PC-3 (cell line): ENCODE results near the gene ST3GAL3. TPM values are rescaled to one million over a fixed set of nuclear protein-coding genes. Genes with fewer than 3 reads are reported as not detected.
A peak's percentile ranks its signal among the peaks of the same experiment; 100 is the strongest.

Experiments
- ATAC-seq: fragments of 200-7000 bp; cut with Tn5 transposase; 2 replicates; pipeline ENCODE4 v1.9.1; 2020; ENCODE audit warnings: mild to moderate bottlenecking, moderate library complexity
- BruUV-seq: library from RNA; stranded (reverse); fragments of 400-500 nt; replicated peaks from 2 replicates; lab custom pipeline; 2021; lab: Mats Ljungman, UMichigan
- CTCF ChIA-PET: fragments of 300-600 bp; sonication (Branson Sonifier 250); formaldehyde crosslinking; loops from one replicate; lab custom pipeline; 2022; ENCODE audit warnings: antibody characterized with exemption; lab: Charles Lee
- POLR2A ChIA-PET: fragments of 300-600 bp; sonication (Branson Sonifier 250); formaldehyde crosslinking; loops from one replicate; lab custom pipeline; 2022; ENCODE audit warnings: antibody characterized with exemption; ENCODE audit not compliant: unreplicated experiment; lab: Charles Lee
- DNase-seq: peaks from one replicate; pipeline ENCODE4 v3.0.0-alpha.2; 2015
- H2AFZ ChIP-seq: fragments of 300-600 bp; sonication (generic); 2 replicates; pipeline ENCODE4 v1.6.0; 2016; ENCODE audit warnings: antibody characterized with exemption, low read length
- H3F3A ChIP-seq: fragments of 300-600 bp; sonication (generic); one replicate; pipeline ENCODE4 v1.6.0; 2017; ENCODE audit warnings: antibody characterized with exemption, low read length, control low read depth, mild to moderate bottlenecking; ENCODE audit not compliant: unreplicated experiment
- H3K27ac ChIP-seq: fragments of 300-600 bp; sonication (generic); 2 replicates; pipeline ENCODE4 v1.5.1; 2016; ENCODE audit warnings: mild to moderate bottlenecking, low read length
- H3K27me3 ChIP-seq: fragments of 300-600 bp; sonication (generic); 2 replicates; pipeline ENCODE4 v1.6.1; 2016; ENCODE audit warnings: low read length, mixed read lengths
- H3K36me3 ChIP-seq: fragments of 300-600 bp; sonication (generic); 2 replicates; pipeline ENCODE4 v1.6.1; 2016; ENCODE audit warnings: low read depth, mixed run types, low read length, mixed read lengths
- H3K4me1 ChIP-seq: fragments of 300-600 bp; sonication (generic); 2 replicates; pipeline ENCODE4 v1.5.1; 2016; ENCODE audit warnings: low read length; ENCODE audit not compliant: insufficient read depth
- H3K4me2 ChIP-seq: fragments of 300-600 bp; sonication (generic); 2 replicates; pipeline ENCODE4 v1.6.0; 2016; ENCODE audit warnings: low read length
- H3K4me3 ChIP-seq: fragments of 300-600 bp; sonication (generic); 2 replicates; pipeline ENCODE4 v1.5.1; 2016; ENCODE audit warnings: mild to moderate bottlenecking, low read length, mixed read lengths
- H3K79me2 ChIP-seq: fragments of 300-600 bp; sonication (generic); 2 replicates; pipeline ENCODE4 v1.6.1; 2017; ENCODE audit warnings: low read length, mixed read lengths
- H3K9ac ChIP-seq: fragments of 300-600 bp; sonication (generic); 2 replicates; pipeline ENCODE4 v1.6.0; 2016; ENCODE audit warnings: mild to moderate bottlenecking, low read length
- H3K9me2 ChIP-seq: fragments of 300-600 bp; sonication (generic); replicated peaks from 2 replicates; pipeline ENCODE4 v1.6.1; 2016; ENCODE audit warnings: mixed run types, low read length, mixed read lengths
- H3K9me3 ChIP-seq: fragments of 300-600 bp; sonication (generic); 2 replicates; pipeline ENCODE4 v1.6.1; 2016; ENCODE audit warnings: low read length, mixed read lengths
- H4K20me1 ChIP-seq: fragments of 300-600 bp; sonication (generic); 2 replicates; pipeline ENCODE4 v1.6.1; 2016; ENCODE audit warnings: low read length, mixed read lengths
- CTCF ChIP-seq: fragments of 300-600 bp; sonication (generic); conservative IDR thresholded peaks from 2 replicates; pipeline ENCODE4 v1.5.1; 2017; ENCODE audit warnings: antibody characterized with exemption, low read depth, mild to moderate bottlenecking, low read length
- EZH2 ChIP-seq: fragments of 300-600 bp; sonication (generic); IDR thresholded peaks from one replicate; pipeline ENCODE4 v1.6.1; 2017; ENCODE audit warnings: antibody characterized with exemption, mild to moderate bottlenecking, low read length; ENCODE audit not compliant: unreplicated experiment
- EZH2phosphoT487 ChIP-seq: fragments of 300-600 bp; sonication (generic); IDR thresholded peaks from 2 replicates; pipeline ENCODE4 v1.6.1; 2018; ENCODE audit warnings: mild to moderate bottlenecking, antibody characterized with exemption, low read length, borderline replicate concordance
- intact Hi-C: fragments of 100-400 bp; cut with micrococcal nuclease; formaldehyde crosslinking; loops from 2 replicates; pipeline ENCODE4 v1.9.0; 2023
- total RNA-seq: library from RNA; depleted of rRNA; stranded (reverse); fragments of >200 nt; gene quantifications from 2 replicates; pipeline ENCODE4 v1.2.3, GENCODE V29; 2014

ST3GAL3 gene
- total RNA-seq, 1 experiment from 2014 or later, result 9.0 TPM

- ATAC-seq (peak; percentile 20), DNase-seq (peak; percentile 90)
- Histone ChIP-seq H3K27me3 (no peaks in the 10 kb centered on the region), H3K36me3 (no peaks in the 10 kb centered on the region), H3K4me2 (peak overlapping the region; percentile 66), H3K9ac (no peak overlapping the region), H3F3A (peaks cover 4% of the 10 kb centered on the region), H3K79me2 (no peaks in the 10 kb centered on the region), H3K27ac (peak overlapping the region; percentile 97), H4K20me1 (no peaks in the 10 kb centered on the region), H3K4me3 (no peak overlapping the region), H3K4me1 (peaks cover 58% of the 10 kb centered on the region), H3K9me3 (no peaks in the 10 kb centered on the region), H2AFZ (no peak overlapping the region), H3K9me2 (no peaks in the 10 kb centered on the region)
- ChIA-PET CTCF (no interaction called here), POLR2A (no interaction called here)
- intact Hi-C loops, result loop anchor here (5.0 kb wide), 1 partner anchor 41 kb away; no protein-coding TSS in a partner anchor
- BruUV-seq, result no TSS peak
- no peak for TF ChIP-seq CTCF
Observed at GRCh38 chr1:43836267-43836951, 129.1 kb downstream of the ST3GAL3 start.

- H3K9me3 ChIP-seq, result no peaks in the 10 kb centered on the region
- no peak overlapping the region for H3K4me3 ChIP-seq
- intact Hi-C loops, result loop anchor here (5.0 kb wide), 1 partner anchor 38 kb away; no protein-coding TSS in a partner anchor
- ChIA-PET POLR2A (no interaction called here), CTCF (no interaction called here)
- H3K9me2 ChIP-seq, result no peaks in the 10 kb centered on the region
- no TSS peak for BruUV-seq
- no peaks in the 10 kb centered on the region for H3K79me2 ChIP-seq
- peaks cover 35% of the 10 kb centered on the region for H3K4me1 ChIP-seq
- H3K27me3 ChIP-seq, result no peaks in the 10 kb centered on the region
- TF ChIP-seq CTCF, result no peak
- no peak for TF ChIP-seq EZH2phosphoT487
- no peak for TF ChIP-seq EZH2
- no peak overlapping the region for H3K27ac ChIP-seq
- H2AFZ ChIP-seq, result no peak overlapping the region
- H3K9ac ChIP-seq, result no peak overlapping the region
- H4K20me1 ChIP-seq, result no peaks in the 10 kb centered on the region
- peaks cover 6% of the 10 kb centered on the region; the same call in 1 of the 2 replicates for H3K36me3 ChIP-seq
- no peak for DNase-seq
- ATAC-seq, result no peak
- H3K4me2 ChIP-seq, result no peak overlapping the region
- peaks cover 4% of the 10 kb centered on the region for H3F3A ChIP-seq
Observed at GRCh38 chr1:43839056-43839455, 131.7 kb downstream of the ST3GAL3 start.
